HUES64 (cell line): ENCODE data around the gene TMEM231.
A peak's percentile ranks its signal among the peaks of the same experiment; 100 is the strongest.
"Not testable (repeated sequence)": the region's sequence is repeated elsewhere in the genome, so short reads cannot be mapped to it uniquely, and the experiment has no call there.

Experiments
- H3K27ac ChIP-seq: 2 replicates; pipeline ENCODE4 v1.7.0; 2013; ENCODE audit warnings: low read depth, low read length, inconsistent platforms
- H3K27me3 ChIP-seq: 2 replicates; pipeline ENCODE4 v1.6.1; 2013; ENCODE audit warnings: mild to moderate bottlenecking, low read length; ENCODE audit not compliant: insufficient read depth
- H3K36me3 ChIP-seq: 2 replicates; pipeline ENCODE4 v1.6.1; 2013; ENCODE audit warnings: mild to moderate bottlenecking, low read length; ENCODE audit not compliant: insufficient read depth
- H3K4me1 ChIP-seq: 2 replicates; pipeline ENCODE4 v1.6.1; 2013; ENCODE audit warnings: mild to moderate bottlenecking, low read length, moderate library complexity; ENCODE audit not compliant: insufficient read depth
- H3K4me3 ChIP-seq: 2 replicates; pipeline ENCODE4 v1.5.1; 2013; ENCODE audit warnings: mild to moderate bottlenecking, low read length, moderate library complexity
- H3K9ac ChIP-seq: 2 replicates; pipeline ENCODE4 v1.6.1; 2013; ENCODE audit warnings: mild to moderate bottlenecking, low read depth, low read length
- H3K9me3 ChIP-seq: 2 replicates; pipeline ENCODE4 v1.6.1; 2013; ENCODE audit warnings: low read depth, low read length; ENCODE audit not compliant: insufficient read depth
- WGBS: fragments of 150-250, 120-280 bp; methylation state at CpG from one replicate; pipeline ENCODE4 v1.1.7; 2013; ENCODE audit warnings: missing lambda C conversion rate; 5-methylcytosine and 5-hydroxymethylcytosine counted together

The TMEM231 gene

GRCh38 chr16:75501820-75502219 is 54.2 kb downstream of the TMEM231 start:
- not testable (repeated sequence) for H3K9me3 ChIP-seq, H3K27me3 ChIP-seq, H3K4me3 ChIP-seq, H3K4me1 ChIP-seq, H3K9ac ChIP-seq, H3K36me3 ChIP-seq, H3K27ac ChIP-seq
- WGBS: 84% methylated on average over 4 of the region's 6 CpGs

GRCh38 chr16:75501359-75501758 is 54.7 kb downstream of the TMEM231 start:
- Histone ChIP-seq H3K4me1 (no peaks in the 10 kb centered on the region), H3K27ac (no peak overlapping the region), H3K36me3 (no peaks in the 10 kb centered on the region), H3K27me3 (no peaks in the 10 kb centered on the region), H3K9me3 (no peaks in the 10 kb centered on the region), H3K9ac (no peak overlapping the region), H3K4me3 (no peak overlapping the region)
- WGBS: 97% methylated on average over 5 of the region's 5 CpGs

- not testable (repeated sequence) for H3K9me3 ChIP-seq, H3K27ac ChIP-seq, H3K36me3 ChIP-seq, H3K9ac ChIP-seq, H3K27me3 ChIP-seq, H3K4me3 ChIP-seq, H3K4me1 ChIP-seq
- 91% methylated on average over 7 of the region's 13 CpGs for WGBS
Measured at GRCh38 chr16:75498605-75499322, 57.3 kb downstream of the TMEM231 start.

- Histone ChIP-seq H3K9ac (no peak overlapping the region), H3K4me1 (no peaks in the 10 kb centered on the region), H3K27ac (no peak overlapping the region), H3K36me3 (0 out of 2 replicates have a peak, but pooled peaks cover 4% of the 10 kb centered on the region), H3K4me3 (no peak overlapping the region), H3K9me3 (no peaks in the 10 kb centered on the region), H3K27me3 (peaks cover 6% of the 10 kb centered on the region; the same call in 1 of the 2 replicates)
- 94% methylated on average over 4 of the region's 4 CpGs for WGBS
Measured at GRCh38 chr16:75497558-75497957, 58.5 kb downstream of the TMEM231 start.

- WGBS: 3% methylated on average over 43 of the region's 43 CpGs
- peaks cover 6% of the 10 kb centered on the region; the same call in 1 of the 2 replicates for H3K27me3 ChIP-seq
- 0 out of 2 replicates have a peak, but pooled peaks cover 4% of the 10 kb centered on the region for H3K36me3 ChIP-seq
- H3K4me1 ChIP-seq: peaks cover 6% of the 10 kb centered on the region; the same call in 1 of the 2 replicates
- peak within 1 kb of the TSS; percentile 81 for H3K4me3 ChIP-seq
- no peaks in the 10 kb centered on the region for H3K9me3 ChIP-seq
- H3K27ac ChIP-seq: peak within 1 kb of the TSS; percentile 80; the same call in 1 of the 2 replicates
- peak within 1 kb of the TSS; percentile 79 for H3K9ac ChIP-seq
Measured at GRCh38 chr16:75495076-75495674, 60.9 kb downstream of the TMEM231 start, which contains the start of gene CHST6. Gene CHST6 (minus strand): TSS chr16:75495441. CDS start chr16:75479828, 15,613 bp downstream.

- Histone ChIP-seq H3K9me3 (no peaks in the 10 kb centered on the region), H3K36me3 (0 out of 2 replicates have a peak, but pooled peaks cover 4% of the 10 kb centered on the region), H3K4me1 (peaks cover 6% of the 10 kb centered on the region; the same call in 1 of the 2 replicates), H3K27me3 (peaks cover 6% of the 10 kb centered on the region; the same call in 1 of the 2 replicates), H3K4me3 (peak overlapping the region; percentile 81), H3K27ac (peak overlapping the region; percentile 80; the same call in 1 of the 2 replicates), H3K9ac (peak overlapping the region; percentile 79)
- WGBS: 2% methylated on average over 26 of the region's 26 CpGs
Measured at GRCh38 chr16:75494661-75495075, 61.4 kb downstream of the TMEM231 start.

- 69% methylated on average over 5 of the region's 5 CpGs for WGBS
- Histone ChIP-seq H3K9me3 (no peaks in the 10 kb centered on the region), H3K27me3 (peaks cover 6% of the 10 kb centered on the region; the same call in 1 of the 2 replicates), H3K27ac (no peak overlapping the region), H3K36me3 (0 out of 2 replicates have a peak, but pooled peaks cover 4% of the 10 kb centered on the region), H3K9ac (peak overlapping the region; percentile 79; the same call in 1 of the 2 replicates), H3K4me1 (peaks cover 6% of the 10 kb centered on the region; the same call in 1 of the 2 replicates), H3K4me3 (peak overlapping the region; percentile 81)
Measured at GRCh38 chr16:75494184-75494583, 61.9 kb downstream of the TMEM231 start.

- Histone ChIP-seq H3K36me3 (peaks cover 14% of the 10 kb centered on the region), H3K9ac (no peak overlapping the region), H3K27ac (no peak overlapping the region), H3K27me3 (peaks cover 6% of the 10 kb centered on the region; the same call in 1 of the 2 replicates), H3K9me3 (no peaks in the 10 kb centered on the region), H3K4me3 (no peak overlapping the region), H3K4me1 (peaks cover 6% of the 10 kb centered on the region; the same call in 1 of the 2 replicates)
- 86% methylated on average over 1 of the region's 1 CpG for WGBS
Measured at GRCh38 chr16:75491876-75492275, 64.2 kb downstream of the TMEM231 start.

GRCh38 chr16:75488322-75488721 is 67.7 kb downstream of the TMEM231 start:
- H3K36me3 ChIP-seq: peaks cover 18% of the 10 kb centered on the region

More at GRCh38 chr16:75488322-75488721, 67.7 kb downstream of the TMEM231 start:
- no peak overlapping the region for H3K9ac ChIP-seq
- 98% methylated on average over 2 of the region's 2 CpGs for WGBS
- H3K4me1 ChIP-seq: peaks cover 6% of the 10 kb centered on the region; the same call in 1 of the 2 replicates
- H3K9me3 ChIP-seq: no peaks in the 10 kb centered on the region
- no peak overlapping the region for H3K27ac ChIP-seq
- H3K27me3 ChIP-seq: no peaks in the 10 kb centered on the region
- no peak overlapping the region for H3K4me3 ChIP-seq
